DMS 273 treated with DMSO at 0.1 percent for 48 hours (cell line): Measurements from ENCODE around the gene ZACN.
"Not testable (repeated sequence)": the region's sequence is repeated elsewhere in the genome, so short reads cannot be mapped to it uniquely, and the experiment has no call there.

Experiments
- DNase-seq: peaks from one replicate; lab custom pipeline; 2025; lab: John Stamatoyannopoulos, UW

ZACN gene

GRCh38 chr17:76054112-76054476 is 24.9 kb upstream of the ZACN start:
- no peak for DNase-seq

- no peak for DNase-seq
Observed at GRCh38 chr17:76056882-76057281, 22.1 kb upstream of the ZACN start.

- DNase-seq: not testable (repeated sequence)
Observed at GRCh38 chr17:76058264-76058663, 20.7 kb upstream of the ZACN start.

GRCh38 chr17:76063875-76064546 is 15.0 kb upstream of the ZACN start:
- no peak for DNase-seq

GRCh38 chr17:76065775-76066174 is 13.2 kb upstream of the ZACN start:
- no peak for DNase-seq

- no peak for DNase-seq
Observed at GRCh38 chr17:76071531-76072147, 7.3 kb upstream of the ZACN start.

GRCh38 chr17:76072148-76072858 is 6.7 kb upstream of the ZACN start, which contains the start of gene SRP68:
Gene SRP68 (minus strand): TSS chr17:76072517. CDS start chr17:76072491, 26 bp downstream.
- DNase-seq: peak; percentile 72

- DNase-seq: no peak
Observed at GRCh38 chr17:76074390-76075363, 4.3 kb upstream of the ZACN start, which contains the start of gene GALR2. Gene GALR2 (plus strand): TSS chr17:76074781. CDS start chr17:76074884, 103 bp downstream.

GRCh38 chr17:76075364-76076145 is 3.4 kb upstream of the ZACN start:
- no peak for DNase-seq

GRCh38 chr17:76076146-76076764 is 2.7 kb upstream of the ZACN start:
- DNase-seq: no peak

- no peak for DNase-seq
Observed at GRCh38 chr17:76076765-76077583, 2.0 kb upstream of the ZACN start.

- no peak for DNase-seq
Observed at GRCh38 chr17:76077584-76078110, 1.3 kb upstream of the ZACN start.

- not testable (repeated sequence) for DNase-seq
Observed at GRCh38 chr17:76078370-76078769, 612 bp upstream of the ZACN start.

- no peak for DNase-seq
Observed at GRCh38 chr17:76079535-76079955, 563 bp downstream of the ZACN start.

- DNase-seq: no peak
Observed at GRCh38 chr17:76079956-76080767, 1.2 kb downstream of the ZACN start.

- DNase-seq: no peak
Observed at GRCh38 chr17:76080768-76081287, 1.8 kb downstream of the ZACN start.

GRCh38 chr17:76081295-76082210 is 2.6 kb downstream of the ZACN start:
- DNase-seq: no peak
